Hematopoietic multipotent progenitor cell treated with erythropoietin and hydrocortisone succinate and interleukin-3 and kit ligand, for 17 days (in vitro differentiated cells): Measurements from ENCODE around the gene FAM200B.
"Not testable (repeated sequence)": the region's sequence is repeated elsewhere in the genome, so short reads cannot be mapped to it uniquely, and the experiment has no call there.

ENCODE experiments used
- DNase-seq: peaks from one replicate; pipeline ENCODE4 v3.0.0-alpha.2; 2015; ENCODE audit warnings: low spot score

Gene FAM200B

DNA sequence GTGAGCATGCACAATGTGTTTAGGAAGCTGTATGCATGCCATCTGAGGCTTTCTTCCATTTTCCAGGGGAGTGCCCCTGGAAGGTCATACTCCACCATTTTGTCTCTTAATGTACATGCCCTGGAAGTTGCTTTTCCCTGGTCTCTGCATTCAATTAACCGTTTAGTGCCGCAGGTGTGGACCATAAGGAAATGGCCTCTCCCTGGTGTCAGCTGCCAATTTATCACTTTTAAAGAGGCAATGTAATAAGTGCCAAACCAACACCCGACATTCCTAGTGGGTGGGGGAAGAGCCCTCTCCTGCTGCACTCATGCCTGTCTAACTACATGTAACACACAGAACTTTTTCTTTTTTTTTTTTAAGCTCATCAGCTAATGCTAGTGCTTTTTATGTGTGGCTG lies 14.1 kb downstream of the FAM200B start:
- no peak for DNase-seq

DNA sequence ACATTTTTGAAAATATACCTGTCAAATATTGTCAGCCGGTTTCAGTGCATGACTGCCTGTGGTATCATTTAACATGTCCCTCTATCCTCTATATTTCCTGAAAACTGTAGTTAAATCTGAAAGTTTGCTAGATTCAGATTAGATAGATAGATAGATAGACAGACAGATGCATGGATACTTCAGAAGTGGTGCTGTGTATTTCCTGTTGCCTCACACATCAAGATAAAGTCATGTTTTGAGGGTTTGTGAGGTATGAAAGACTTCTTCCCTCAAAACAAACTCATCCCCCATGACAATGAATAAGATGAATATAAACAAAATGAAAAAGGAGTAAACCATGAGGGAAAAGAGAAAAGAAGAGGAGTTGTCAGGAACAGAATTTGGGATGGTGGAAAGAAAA lies 15.2 kb downstream of the FAM200B start:
- no peak for DNase-seq

DNA sequence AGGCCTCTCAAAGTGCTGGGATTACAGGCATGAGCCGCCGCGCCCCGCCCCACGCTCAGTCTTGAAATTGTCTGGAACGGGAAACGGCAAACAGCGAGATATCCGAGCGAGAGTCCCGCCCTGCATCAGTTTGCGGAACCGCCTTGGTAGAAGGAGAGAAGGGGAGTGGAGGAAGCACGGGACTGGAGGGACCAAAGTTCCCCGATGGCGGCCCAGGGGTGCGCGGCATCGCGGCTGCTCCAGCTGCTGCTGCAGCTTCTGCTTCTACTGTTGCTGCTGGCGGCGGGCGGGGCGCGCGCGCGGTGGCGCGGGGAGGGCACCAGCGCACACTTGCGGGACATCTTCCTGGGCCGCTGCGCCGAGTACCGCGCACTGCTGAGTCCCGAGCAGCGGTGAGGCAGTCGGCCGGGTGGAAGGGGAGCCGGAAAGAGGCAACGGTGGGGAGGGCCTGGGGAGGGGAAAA lies 21.3 kb downstream of the FAM200B start, which contains the start of gene BST1:
TSS of gene BST1 (plus strand) at position 125 of the 463 bp plus-strand sequence. CDS start at position 205, 80 bp downstream.
- DNase-seq, result no peak

DNA sequence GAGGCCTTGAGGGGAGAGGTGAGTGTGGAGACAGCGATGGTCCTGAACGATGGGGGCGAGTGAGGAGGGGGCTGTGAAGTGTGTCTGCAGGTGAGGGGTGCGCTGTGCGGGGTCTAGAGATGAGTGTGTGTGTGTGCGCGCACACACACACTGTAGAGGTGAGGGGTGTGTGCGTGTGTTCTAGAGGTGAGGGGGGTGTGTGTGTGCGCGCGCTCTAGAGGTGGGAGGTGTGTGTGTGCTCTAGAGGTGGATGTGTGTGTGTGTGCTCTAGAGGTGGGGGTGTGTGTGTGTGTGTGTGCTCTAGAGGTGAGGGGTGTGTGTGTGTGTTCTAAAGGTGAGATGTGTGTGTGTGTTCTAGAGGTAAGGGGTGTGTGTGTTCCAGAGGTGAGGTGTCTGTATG lies 21.8 kb downstream of the FAM200B start:
- no peak for DNase-seq

DNA sequence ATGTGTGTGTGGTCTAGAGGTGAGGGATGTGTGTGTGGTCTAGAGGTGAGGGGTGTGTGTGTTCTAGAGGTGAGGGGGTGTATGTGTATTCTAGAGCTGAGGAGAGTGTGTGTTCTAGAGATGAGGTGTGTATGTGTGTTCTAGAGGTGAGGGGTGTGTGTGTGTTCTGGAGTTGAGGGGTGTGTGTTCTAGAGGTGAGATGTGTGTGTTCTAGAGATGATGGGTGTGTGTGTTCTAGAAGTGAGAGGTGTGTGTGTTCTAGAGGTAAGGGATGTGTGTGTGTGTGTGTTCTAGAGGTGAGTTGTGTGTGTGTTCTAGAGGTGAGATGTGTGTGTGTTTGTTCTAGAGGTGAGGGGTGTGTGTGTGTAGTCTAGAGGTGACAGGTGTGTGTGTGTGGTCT lies 22.5 kb downstream of the FAM200B start:
- DNase-seq, result no peak

DNA sequence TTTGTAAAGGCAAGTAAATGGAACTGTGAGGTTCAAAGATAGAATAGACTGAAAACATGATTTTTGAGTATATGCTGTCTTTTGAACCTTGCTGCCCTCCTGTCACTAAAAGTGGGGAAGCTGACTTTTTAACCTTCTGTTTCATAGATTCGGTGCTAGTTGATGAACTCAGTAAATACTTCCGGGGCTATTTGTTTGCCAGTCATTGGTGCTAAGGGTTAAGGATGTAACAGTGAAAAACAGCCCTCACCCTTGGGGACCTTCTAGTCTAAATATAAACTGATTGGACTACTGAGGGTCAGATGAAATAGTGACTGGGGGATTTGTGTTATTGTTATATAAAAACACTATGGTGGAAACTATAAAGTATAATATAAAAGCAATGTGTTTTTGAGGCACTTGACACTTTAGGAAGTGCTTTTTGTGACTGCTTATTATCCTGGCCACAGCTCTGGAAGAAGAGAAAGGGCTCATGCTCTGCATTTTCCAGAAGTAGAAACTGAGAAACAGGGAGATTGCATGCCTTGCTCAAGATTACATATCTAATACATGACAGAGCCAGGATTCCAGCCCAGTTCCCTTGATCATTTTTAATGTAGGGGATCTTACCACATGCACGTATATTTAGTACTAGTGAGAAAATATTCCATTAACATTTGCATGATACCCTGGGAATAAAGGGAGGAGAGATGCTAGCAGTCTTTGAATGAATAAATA lies 25.2 kb downstream of the FAM200B start:
- DNase-seq, result no peak

DNA sequence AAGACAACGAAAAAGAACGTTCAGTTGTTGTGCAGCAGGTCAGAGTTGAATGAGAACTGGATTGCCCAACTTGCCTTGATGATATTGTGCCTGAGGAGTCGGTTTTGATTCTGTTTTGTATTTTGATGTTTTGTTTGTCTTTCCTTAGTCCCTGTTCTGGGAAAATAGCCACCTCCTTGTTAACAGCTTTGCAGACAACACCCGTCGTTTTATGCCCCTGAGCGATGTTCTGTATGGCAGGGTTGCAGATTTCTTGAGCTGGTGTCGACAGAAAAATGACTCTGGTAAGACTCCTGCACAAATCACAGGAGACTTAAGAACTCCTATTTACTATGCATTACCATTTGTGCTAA lies 25.7 kb downstream of the FAM200B start:
- DNase-seq, result no peak

DNA sequence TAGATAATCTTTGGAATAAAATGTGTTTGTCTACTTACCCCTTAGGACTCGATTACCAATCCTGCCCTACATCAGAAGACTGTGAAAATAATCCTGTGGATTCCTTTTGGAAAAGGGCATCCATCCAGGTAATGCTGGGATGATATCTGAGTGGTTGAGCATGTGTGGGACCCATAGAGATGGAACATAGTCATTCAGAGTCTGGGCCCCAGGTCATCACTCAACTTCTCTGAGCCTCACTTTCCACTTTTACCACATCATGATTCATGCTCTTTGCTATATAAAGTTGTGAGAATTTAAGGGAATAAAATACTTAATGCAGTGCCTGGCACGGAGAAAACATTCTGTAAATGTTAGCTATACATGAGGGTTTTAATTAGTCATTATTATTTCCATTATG lies 30.1 kb downstream of the FAM200B start:
- DNase-seq, result no peak

DNA sequence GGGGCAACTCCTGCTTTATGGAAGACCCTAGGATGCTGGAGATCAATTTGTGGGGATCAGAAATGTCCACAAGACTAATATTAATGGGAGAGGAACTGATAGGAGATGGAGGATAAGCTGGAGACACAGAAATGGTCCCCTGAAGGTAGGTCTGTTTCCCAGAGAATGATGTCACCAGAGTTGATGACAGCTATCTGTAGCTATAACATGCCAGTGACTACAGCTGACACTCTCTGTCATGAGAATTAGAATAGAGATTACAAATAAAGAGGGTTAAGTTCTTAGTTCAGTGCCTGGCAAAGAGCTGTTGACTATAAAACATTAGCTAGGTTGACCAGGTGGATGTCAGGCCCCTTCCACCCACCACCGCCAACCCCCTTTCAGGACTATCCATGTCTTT lies 30.6 kb downstream of the FAM200B start:
- no peak for DNase-seq

DNA sequence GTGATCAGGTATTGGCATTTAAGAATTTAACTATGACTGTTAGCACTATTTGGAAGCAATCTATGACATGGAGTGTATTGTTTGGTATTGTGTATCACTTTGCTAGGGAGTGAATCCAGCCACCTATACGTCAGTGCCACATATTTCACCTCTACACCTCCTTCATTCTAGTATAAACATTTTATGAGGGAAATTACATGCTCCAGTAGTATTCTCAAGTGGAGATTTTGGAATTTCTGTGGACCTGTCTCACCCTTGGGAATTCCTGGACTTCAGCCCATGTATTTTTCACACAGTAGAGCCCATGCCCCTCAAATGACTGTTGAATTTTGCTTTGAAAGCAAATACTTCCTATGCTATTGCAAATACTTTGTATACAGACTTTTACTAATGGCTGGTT lies 32.5 kb downstream of the FAM200B start:
- no peak for DNase-seq

DNA sequence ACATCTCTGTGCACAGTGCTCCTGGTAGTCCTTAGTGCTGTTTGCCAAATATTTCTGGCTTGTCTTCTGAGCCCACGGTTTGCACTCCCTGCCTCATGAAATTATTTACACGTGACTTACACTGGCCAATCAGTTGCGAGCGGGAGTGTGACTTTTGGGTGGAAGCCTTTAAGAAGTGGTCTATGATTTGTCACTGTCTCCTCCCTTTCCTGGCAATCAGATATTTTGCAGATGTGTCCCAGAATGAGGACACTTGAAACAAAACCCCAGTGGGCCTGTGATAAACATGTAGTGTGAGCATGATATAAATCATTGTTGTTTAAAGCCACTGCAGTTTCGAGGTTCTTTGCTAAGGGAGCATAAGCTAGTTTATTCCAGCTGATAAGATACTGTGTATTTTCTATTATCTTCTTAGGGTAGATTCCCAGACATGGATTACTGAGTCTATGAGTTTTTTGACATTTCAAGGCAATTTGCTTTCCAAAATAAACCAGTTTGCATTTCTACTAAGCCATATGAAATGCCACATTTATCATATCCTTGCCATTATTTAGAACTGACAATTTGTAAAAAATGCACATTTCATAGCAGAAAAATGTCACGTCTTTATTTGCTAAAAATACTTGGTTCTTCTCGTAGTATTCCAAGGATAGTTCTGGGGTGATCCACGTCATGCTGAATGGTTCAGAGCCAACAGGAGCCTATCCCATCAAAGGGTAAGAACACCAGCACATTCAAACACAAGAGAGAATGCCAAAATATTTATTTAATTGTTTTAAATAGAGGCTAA lies 33.2 kb downstream of the FAM200B start:
- no peak for DNase-seq

DNA sequence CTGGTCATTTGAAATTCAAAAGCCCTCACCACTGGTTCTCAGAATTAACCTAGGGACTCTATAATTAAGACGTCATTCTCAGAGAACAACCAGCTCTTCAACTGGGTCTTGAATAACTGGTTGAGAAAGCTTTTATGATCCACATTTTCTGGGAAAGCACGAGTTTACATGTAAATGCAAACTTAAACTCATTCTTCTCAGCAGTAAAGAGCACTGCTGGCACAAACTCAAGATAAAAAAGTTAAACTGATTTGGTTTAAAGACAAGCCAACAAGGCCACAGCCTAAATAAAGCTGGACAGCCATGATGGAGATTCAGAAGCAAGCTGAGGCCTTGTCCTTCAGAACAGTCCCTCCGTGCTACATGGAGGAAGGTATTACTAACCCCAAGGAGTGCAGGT lies 34.5 kb downstream of the FAM200B start:
- DNase-seq, result no peak

DNA sequence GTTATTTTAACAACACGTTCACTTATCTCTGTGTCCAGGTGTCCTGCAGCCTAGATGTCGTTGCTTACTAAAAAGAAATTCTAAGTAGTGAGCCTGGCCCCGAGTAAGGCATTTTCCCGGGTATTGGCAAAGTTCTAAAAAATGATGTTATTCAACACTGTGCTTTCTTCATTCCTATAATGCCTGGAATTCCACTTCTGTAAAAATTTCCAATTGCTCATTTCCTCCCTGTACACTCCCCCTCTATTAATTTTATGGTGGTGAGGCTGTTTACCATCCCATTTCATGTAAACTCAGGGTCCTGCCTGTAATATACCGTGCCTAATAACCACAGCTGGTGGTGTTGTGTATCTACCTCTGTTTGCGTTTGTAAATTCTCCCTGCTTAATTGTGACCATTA lies 35.5 kb downstream of the FAM200B start:
- no peak for DNase-seq

DNA sequence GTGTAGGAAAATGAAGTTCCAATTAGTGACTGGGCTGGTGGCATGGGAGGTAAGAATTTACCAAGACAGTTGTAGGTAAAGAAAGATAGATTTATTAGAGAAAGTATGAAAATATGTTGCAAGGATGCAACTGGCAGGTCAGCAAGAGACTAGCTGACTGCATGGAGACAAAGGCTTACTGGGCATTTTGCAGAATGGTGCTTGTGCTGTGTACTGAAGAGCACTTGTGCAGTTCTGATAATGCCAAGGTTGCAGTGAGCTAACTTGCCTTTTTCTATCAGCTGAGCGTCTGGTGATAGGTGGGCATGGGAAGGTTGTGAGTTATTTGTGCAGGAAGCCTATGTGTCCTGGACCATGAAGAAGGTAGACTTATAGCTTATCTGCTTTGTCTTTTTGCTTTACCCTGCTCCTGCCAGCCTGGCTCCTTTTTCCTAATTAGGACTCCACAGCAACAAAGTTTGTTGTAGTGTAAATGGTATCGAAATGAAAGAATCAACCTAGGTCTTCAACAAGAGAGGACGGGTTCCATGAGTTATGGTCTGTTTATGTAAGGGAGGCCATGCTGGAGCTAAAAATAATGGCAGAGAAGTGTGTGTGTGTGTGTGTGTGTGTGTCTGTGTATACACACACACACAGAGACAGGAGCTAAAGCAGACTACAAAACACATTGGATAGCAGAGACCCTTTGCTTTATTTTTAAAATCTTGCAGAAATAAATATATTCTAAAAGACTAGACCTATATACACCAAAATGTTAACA lies 36.2 kb downstream of the FAM200B start:
- no peak for DNase-seq

DNA sequence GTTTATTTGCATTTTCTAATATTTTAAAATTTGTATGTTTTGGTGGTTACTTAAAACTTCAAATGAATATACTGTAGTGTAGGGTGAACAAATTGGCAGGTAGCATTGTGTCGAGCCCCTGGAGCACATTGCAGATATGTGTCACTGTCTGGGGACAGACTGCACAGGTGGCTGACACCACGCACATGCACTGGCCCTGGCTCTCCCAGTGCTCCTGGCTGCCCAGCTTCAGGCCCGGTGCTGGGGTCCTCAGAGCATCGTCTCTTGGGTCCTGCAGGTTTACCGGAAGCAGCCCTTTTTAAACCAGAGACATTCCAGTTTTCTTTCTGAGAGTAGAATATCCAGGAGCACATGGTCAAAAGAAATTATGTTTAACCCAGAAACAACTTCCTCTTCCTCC lies 36.8 kb downstream of the FAM200B start:
- no peak for DNase-seq

DNA sequence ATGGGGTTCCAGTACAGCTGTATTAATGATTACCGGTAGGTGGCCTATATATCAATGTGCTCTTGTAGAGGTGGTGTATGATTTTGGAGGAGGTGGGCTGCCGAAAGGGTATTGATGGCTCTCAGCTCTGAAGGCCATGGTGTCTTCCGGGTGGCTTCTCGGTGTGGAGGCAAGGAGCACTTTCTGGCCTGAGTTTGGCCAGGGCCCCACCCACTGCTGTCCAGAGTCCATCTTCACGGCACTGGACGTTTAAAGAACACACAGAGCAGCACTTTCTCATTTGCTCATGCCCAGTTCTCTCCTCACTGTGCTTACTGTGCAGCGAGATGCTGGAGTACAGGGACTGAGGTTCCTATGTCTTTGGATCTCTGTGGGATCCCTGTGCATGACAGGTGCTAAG lies 37.3 kb downstream of the FAM200B start:
- no peak for DNase-seq

DNA sequence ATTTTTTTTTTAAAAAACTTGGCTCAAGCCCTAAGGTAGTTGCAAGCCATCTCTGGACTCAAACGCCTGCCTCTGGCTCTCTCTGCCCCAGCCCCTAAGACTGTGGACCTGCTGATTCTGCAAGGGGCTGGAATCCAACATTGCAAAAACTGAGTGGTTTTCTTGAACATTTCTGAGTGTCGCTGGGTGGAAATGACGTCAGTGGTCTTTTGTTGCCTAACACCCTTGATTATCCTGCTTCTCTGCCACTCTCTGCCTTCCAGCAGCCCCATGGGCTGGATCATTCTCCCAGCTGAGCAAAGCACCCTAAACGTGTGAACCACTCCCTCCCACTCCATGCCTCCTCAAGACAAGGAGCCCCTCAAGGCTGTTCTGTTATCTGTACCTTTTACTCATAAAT lies 37.9 kb downstream of the FAM200B start:
- no peak for DNase-seq

DNA sequence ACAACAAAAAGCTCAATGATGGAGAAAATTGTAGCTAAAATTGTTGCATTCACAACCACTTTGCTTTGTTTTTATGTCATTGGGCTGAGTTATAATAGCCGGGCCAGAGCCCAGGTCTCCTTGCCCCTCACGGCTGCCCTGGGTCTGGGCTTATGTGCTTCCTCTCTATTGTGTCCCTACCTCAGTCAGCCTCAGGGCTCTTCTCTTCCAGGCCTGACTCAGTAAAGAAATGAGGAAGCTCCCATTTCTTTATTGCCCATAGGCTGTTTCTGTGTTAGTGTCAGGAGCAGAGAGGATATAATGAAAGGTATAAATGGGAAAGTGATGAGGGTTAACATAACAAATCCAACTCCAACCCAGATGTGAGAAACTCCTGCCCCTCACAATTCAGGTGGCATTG lies 39.2 kb downstream of the FAM200B start:
- DNase-seq, result no peak

DNA sequence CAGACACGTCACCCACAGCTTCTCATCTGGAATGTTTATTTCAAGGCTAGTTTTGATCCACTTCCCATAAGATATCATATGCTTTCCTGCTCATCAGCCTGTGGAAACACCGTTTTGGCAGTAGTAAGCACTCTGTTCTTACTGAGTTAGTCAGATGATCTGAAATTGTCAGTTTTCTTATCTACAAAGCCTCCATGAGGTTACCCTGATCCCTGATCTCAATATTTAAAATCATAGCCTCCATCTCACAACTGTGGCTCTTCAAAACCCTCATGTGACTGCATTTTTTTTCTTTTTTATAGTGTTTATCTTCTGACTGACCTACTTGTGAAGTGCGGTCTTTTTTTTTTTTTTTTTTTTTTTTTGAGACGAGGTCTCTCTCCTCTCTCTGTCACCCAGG lies 44.0 kb downstream of the FAM200B start:
- DNase-seq, result no peak

DNA sequence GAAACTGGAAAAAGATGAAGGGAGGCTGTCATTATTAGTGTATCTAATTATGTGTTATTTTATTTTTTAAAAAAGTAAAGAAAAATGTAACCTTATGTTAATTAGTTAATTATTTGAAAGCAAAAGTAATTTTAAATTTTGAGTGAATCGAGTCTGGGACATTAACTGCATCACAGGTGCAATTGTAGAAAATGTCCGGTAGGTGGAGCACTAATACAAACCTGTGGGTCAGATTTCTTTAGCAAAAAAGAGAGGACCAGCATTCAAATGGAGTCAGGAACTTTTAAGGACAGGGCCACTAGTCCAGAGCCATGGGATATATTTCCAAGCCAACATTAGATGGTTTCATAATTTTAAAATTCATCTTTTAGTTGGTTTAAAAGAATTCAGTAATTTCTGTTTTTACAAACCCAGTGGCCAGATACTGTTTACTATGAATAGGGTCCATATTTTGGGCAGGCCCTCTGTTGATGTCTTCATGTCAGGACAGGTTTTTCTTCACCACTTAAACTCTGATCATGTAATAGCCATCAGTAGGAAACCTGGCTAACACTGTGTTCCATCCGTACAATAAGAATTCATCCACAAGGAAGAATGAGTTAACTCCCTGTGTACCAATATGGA lies 48.4 kb downstream of the FAM200B start:
- DNase-seq, result peak; percentile 61

DNA sequence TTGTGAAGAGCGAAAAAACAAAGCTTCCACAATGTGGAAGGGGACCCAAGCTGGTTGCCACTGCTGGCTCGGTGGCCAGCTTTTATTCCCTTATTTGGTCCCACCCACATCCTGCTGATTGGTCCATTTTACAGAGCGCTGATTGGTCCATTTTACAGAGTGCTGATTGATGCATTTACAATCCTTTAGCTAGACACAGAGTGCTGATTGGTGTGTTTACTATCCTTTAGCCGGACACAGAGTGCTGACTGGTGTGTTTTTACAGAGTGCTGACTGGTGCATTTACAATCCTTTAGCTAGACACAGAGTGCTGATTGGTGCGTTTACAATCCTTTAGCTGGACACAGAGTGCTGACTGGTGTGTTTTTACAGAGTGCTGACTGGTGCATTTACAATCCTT lies 51.4 kb downstream of the FAM200B start:
- not testable (repeated sequence) for DNase-seq

DNA sequence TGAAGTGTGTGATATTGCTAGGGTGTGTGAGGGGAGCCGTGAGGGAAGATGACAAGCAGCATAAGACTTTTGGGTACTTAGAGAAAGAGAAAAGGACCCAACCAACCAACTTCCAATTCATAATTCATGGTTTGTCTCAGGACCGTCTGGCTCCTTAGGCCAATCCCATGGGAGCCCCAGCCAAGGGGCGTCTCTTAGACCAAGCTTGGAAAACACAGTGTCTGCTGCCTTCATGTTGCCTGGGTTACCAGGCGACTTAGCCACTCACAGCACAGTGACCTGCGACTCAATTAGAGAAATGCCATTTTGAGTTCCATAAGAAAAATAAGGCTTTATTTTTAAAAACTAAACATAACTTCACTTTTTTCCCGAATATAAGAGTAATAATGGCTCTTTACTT lies 53.9 kb downstream of the FAM200B start:
- no peak for DNase-seq
